CD1c-positive myeloid dendritic cell (primary cell): ENCODE results near the gene SLC9A3.

ENCODE experiments used
- DNase-seq: peaks from one replicate; pipeline ENCODE4 v3.0.0-alpha.2; 2016; ENCODE audit errors: extremely low spot score

The SLC9A3 gene

DNA sequence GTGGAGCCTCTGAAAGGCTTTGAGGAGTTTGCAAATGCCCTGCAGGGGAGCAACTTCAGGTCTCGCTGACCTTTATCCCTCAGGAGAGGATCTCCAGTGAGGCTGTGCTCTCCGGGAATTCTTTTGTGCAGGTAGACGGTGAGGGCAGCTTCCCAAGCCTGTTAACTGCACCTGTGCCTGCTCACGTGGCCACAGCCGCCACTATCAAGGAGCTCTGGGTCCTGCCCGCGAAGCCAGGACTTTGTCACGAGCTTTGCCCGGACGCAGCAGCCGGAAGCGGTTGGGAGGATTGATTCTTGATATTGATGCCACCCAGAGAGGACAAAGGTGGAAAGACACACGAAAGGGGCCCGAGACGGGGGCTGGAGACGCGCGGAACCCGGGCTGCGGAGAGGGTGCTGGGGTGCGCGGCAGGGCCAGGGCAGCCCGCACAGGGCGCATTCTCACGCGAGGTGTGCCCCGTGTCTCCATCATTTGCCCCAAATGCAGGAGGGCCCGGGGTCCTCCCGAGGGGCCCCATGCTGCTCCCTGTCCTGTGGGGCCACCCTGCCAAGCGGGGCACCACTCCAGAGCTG lies 18.2 kb downstream of the SLC9A3 start:
- DNase-seq, result no peak

DNA sequence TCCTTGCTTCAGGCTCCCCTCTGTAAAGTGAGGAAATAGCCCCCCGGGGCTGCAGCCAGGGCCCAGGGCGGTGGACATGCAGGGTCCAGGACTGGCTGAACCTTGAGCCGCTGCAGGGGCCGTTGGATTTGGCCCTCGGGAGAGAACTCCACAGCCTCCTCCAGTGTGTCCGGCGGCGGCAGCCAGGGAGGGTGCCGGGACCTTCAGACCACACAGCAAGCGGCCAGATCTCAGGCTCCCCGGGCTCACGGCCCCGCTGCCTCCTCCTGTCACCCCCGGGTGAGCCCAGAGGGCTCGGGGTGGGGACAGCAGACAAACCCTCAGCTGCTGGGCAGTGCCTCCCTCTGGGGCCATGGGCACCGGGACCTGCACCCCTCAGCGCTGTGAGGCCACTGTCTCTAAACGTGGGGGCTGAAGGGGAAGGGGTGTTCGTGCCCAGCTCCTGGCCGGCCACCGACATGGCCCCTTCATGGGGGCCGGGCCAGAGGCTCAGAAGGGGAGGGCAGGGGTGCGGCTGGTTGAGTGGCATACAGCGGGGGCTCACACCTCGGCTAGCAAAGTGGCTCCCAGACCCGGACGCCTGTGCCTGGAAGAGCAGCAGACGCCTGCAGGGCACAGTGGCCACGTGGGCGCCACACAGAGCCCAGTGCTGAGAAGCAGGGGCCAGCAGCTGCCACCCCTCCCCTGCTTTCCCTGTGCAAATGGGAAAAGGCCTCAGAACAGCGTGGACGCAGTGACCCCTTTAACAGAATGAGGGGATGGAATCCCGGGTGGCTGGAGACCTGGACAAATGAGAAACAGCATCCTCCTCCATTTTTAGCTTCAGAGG lies 19.7 kb downstream of the SLC9A3 start:
- DNase-seq, result no peak

DNA sequence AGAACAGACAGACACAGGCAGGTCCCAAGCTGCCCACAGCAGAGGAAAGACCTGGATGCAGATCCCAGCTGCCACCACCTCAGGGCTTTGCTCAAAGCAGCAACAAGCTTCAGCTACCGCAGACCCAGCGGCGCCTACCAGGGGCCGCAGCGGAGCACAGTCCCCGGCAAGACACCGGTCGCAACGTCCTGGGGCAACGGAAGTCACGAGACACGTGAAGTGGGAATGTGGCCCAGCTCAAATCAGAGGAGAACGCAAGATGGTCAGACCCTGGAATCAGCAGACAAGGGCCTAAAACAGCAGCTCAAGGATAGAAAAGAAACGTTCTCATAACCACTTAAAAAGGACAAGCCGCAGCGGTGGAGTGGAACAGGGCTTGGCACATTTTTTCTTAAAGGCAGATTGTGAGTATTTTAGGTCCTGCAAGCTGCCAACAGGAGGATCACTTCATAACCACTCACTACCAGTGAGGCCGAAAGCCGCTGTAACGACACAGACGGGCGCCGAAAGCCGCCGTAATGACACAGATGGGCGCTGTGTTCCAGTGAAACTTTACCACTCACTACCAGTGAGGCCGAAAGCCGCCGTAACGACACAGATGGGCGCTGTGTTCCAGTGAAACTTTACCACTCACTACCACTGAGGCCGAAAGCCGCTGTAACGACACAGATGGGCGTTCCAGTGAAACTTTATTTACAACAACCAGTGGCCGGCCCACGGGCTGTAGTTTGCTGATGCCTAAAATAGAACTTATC lies 21.7 kb downstream of the SLC9A3 start:
- DNase-seq, result no peak

DNA sequence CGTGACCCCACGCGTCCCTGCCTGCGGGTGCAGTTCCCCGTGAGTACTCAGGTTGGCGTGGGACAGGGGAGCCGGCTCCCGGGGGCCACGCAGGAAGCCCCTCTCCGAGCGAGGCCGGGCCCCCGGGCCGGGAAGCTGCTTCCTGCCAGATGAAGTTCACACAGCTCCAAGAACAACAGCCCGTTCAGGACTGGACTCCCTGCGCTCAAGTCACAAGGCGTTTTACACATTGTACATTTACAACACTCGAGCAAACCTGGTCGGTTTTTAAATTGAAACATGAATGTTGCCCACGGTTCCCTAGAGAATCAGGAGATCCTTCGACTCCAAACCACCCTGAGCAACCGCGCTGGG lies 22.4 kb downstream of the SLC9A3 start:
- DNase-seq, result no peak

DNA sequence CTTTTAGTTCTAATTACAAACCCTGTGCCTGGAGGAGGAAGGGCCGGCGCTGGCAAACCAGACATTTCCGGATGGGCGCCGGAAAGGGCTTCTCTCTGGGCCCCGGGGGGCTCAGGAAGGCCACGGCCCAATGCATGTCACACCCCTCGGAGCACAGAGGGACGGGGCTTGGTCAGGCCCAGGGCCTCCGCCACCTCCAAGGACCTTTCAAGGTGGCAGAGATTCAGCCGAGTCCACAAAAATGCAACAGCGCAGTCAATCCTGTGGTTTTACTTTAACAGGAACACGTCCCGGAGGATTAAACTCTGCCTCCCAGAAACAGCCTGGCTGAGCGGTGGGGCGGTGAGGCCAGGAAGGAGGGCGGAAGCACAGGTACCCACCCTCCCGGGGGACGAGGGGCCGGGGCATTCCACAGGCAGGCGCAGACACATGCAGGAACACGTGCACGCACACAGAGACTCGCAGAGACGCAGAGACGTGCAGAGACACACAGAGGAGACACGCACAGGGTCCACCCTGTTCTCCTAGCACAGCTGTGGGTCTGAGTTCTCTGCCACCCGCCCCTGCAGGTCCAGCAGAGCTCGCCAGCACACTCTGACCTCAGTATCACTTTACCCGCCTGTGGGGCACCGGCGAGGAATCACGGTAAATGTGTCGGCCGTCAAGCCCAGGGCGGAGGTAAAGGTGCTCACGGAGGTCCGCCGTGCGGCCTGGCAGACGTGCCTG lies 23.0 kb downstream of the SLC9A3 start:
- no peak for DNase-seq

DNA sequence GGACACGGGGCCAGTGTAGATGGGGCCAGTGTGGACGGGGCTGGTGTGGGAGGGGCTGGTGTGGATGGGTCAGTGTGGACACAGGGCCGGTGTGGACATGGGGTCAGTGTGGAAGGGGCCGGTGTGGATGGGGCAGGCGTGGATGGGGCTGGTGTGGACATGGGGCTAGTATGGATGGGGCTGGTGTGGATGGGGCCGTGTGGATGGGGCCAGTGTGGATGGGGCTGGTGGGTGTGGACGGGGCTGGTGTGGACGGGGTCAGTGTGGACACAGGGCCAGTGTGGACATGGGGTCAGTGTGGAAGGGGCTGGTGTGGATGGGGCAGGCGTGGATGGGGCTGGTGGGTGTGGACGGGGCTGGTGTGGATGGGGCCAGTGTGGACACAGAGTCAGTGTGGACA lies 23.8 kb downstream of the SLC9A3 start:
- DNase-seq, result no peak

DNA sequence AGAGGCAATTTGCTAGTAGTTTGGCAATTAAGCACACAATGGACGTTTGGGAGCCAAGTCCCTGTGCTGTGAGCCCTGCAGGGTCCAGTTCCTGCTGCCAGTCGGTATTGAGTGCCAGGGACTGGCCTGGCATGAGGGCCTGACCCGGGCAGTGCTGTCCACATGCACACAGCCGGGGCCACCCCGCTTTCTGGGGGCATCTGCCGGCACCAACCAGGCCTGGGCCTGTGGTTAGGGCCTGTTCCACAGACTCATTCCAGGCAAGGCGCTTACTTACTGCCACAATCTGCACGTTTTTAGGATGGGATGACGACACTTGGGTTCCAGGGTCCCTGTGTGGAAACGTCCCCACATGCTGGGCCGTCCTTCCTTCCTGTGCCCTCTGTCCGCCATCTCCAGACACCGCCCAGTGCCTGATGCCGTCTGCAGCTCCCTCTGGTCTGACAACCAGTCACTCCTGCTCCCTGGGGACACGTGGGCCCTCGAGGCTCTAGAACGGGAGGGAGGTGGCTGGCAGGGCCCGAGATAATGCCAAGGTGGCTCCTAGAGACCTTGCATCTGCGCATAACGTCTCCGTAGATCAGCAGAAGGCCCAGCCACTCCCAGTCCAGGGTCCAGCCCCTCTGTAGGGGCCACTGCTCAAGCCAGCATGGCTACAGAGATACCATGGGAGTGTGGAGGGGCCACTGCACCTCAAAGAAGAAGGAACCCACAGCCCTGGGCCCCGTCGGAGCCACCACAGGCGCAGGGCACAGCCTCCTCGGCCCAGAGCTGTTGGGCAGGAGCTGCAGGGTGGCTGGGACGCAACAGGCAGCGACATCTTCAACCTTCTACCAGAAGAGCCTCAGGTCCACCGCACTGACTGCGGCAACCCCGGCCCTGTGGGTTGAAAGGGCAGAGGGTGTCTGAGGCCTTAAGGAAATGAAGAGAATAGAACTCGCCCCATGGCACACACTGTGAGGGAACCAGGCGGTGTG lies 24.7 kb downstream of the SLC9A3 start:
- no peak for DNase-seq

DNA sequence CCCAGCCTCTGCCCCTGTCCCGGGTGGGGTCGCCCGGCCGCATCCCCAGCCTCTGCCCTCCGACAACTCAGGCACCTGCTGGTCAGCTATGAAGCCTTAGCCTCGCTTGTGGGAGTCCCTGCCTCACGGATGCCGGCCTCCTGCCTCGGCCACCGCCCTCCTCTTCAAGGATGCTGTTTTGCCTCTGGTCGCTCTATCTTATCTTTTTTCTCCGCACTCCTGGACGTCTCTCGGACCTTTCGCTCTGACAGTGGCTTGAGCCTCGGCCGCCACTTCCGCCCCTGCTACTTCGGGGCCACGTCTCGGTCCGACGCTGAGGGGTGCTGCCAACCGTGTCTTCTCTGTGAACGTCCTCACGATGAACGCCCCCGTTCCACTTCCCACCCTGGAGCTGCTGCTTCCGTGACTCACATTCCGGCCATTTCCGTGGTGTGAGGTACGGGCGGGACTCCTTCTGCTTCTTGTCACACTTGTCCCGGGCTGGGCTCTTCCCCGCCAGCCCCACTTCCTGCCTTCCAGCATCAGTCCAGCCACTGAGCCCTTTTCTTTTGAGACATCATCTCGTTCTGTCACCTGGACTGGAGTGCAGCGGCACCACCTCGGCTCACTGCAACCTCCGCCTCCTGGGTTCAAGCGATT lies 26.3 kb downstream of the SLC9A3 start:
- no peak for DNase-seq

DNA sequence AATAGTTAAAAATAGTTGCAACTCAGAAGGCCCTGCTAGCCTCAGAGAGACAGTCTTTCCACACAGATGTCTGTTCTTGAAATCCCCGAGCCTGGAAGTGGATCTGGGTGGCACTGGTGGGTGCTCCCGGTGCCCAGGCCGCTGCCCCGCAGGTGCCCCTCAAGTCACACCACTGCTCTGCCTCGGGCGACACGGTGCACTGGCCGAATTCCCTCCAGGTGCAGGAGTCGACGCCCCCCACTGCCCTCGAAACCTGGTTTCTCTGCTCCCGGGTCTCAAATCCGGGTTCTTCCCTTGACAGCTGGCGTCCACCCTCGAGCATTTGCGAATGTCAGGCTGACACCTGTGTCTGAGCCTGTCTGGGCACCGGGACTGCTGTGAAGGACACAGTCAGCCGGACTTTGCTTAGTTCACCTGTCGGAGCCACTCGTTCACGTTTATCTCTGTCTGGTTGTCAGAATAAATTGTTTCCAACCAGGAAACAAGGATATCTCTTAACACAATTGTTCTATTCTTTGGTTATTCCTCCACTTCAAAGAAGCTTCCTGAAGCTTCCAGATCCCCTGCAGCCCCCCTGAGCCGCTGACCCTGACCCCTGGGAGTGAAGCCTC lies 27.1 kb downstream of the SLC9A3 start:
- DNase-seq, result no peak

DNA sequence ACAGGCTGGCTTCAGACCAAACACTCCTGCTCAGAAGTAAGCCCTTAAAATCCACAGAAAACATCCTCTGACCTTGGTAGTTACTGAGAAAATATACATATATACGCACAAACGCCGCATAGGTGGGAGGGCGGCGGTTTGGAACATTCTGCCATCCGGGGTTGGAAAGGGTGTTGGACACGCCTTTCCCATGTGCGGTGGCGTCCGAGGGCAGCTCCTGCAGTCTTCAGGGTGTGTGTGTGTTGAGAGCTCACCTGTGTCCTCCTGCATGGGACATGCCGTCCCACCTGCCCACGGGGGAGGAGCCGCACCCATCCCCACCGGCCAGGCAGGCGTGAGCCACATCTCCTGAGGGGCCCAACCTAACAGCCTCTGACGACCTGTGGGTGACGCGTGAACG lies 28.2 kb downstream of the SLC9A3 start:
- no peak for DNase-seq

DNA sequence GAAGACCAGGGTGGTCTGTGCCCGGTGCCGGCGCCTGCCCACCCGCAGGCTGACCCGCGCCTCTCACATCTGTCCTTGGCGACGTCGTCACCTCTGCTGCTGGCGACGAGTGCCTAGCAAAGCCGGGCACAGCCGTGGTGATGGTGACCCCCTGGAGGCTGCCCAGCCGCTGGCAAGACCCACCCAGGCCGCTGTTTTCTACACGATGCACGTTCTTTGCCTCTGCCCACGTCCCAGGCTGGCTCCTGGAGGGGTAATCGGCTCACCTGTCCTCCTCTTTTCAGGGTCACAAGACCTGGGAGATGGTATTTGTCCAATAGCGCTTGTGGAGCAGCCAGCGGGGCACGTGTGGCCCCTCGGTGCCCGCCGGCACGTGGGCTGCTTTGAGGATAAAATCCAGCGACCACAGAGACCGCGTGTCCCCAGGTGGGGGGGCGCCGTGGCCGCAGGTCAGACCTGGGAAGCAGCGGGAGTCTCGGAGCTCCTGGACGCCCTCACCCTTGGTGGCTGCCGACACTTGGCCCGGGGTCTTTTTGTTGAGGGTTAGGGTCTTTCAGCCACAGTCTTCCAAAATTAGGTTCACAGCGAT lies 29.5 kb downstream of the SLC9A3 start:
- no peak for DNase-seq

DNA sequence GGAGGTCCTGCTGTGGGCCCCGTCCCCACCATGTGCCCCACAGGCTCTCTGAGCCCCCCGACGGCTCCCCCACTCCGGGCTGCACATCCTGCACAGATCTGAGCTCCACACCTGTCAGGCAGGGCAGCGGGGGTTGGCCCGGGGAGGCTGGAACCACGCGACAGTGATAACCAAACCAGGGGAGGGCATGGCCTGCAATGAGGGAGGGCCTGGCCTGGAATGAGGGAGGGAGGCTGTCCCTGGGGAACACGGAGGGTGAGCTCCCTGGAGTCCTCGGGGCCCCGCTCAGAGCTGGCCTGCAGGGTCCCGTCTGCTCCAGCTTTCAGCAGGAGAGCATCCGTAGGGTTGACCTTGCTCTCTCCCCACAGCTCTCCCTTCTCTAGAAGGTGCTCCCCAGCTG lies 30.5 kb downstream of the SLC9A3 start:
- no peak for DNase-seq

DNA sequence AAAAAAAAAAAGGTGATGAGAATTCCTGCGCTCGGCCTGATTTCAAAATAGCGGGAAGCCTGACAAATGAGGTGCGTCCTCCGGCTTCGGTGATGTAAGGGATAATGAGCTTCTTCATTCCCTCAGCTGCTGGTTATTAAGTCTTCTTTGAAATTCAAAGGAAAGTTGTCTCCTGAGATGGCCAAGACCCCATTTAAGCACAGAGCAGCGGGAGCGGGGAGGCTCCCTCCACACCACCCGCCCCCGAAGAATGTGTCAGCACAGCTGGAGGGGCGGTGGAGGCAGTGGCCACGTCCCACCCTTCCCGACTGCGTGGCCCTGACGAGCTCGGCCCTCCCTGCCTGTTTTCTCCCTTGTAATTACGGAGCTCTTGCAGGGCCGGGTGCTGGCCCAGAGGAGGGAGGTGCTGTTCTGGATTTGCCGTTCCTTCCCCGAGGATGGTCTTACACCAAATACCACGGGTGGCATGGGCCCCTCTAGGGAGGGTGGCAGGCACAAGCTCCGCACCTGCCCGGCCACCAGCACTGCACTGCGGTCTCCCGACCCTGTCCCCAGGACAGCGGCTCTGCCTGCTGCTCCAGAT lies 31.0 kb downstream of the SLC9A3 start:
- DNase-seq, result no peak

DNA sequence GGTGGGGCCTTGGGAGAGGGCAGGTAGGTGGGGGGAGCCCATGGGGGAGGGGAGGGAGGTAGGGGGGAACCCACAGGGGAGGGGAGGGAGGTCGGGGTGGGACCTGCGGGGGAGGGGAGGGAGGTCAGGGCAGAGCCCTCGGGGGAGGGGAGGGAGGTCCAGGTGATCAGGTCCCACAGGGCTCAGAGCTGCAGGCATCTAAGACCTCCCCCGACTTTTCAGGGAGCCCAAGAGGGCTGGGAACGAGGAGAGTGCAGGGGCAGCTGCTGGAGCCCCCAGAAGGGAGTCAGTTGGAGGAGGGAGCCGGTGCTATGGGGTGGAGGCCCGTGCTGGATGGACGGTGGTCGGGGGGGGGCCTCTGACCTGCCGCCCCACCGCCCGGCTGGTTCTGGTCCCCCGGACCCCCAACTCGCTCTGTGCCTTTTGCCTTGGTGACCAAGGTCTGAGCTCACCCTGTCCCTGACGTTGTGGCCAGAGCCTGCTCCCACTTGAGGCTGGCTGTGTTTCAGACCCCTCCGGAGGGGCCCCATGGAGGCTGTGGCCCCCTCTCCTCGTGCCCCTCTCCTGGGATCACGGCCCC lies 31.8 kb downstream of the SLC9A3 start:
- no peak for DNase-seq

DNA sequence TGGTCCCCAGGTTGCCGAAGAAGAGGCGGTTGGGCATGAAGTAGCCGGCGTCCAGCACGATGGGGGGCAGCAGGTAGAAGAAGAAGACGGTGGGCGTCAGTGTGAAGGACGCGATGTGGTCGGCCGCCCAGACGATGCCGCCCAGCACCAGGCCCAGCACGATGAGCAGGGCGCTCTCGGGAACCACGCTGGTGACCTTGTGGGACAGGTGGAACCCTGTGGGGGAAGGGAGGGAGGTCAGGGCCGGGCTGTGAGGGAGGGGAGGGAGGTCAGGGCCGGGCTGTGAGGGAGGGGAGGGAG lies 32.4 kb downstream of the SLC9A3 start:
- no peak for DNase-seq

DNA sequence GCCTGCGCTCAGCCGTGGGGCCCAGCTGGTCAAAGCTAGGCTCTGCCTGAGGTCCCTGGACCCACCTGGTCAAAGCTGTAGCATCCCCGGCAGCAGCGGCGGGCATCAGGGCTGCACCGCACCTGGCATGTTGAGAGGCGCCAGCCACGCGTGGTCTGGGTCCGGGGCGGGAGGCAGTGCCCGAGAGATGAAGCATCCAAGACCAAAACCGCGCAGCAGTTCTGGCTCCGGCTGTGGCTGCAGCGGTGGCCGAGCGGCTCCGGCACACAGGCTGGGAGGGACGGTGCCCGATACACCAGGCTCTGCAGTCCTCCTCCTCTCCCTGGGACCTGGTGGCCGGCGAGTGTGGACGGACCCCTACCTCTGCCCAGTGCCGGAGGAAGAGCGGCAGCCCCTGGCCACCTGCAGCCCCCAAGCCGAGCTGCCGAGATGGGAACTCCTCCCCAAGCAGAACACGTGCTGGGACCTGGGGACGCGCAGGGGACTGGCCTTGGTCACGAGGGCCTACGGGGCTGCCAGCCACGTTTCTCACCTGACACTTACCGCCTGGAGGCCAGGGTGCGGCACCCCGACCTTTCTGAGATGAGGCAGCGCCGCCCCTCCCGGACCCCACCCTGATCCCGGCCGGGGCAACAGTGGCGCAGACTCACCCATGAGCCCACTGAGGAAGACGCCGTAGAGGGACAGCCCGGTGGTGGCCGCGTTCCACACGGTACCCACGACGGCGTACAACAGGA lies 33.0 kb downstream of the SLC9A3 start:
- DNase-seq, result no peak

DNA sequence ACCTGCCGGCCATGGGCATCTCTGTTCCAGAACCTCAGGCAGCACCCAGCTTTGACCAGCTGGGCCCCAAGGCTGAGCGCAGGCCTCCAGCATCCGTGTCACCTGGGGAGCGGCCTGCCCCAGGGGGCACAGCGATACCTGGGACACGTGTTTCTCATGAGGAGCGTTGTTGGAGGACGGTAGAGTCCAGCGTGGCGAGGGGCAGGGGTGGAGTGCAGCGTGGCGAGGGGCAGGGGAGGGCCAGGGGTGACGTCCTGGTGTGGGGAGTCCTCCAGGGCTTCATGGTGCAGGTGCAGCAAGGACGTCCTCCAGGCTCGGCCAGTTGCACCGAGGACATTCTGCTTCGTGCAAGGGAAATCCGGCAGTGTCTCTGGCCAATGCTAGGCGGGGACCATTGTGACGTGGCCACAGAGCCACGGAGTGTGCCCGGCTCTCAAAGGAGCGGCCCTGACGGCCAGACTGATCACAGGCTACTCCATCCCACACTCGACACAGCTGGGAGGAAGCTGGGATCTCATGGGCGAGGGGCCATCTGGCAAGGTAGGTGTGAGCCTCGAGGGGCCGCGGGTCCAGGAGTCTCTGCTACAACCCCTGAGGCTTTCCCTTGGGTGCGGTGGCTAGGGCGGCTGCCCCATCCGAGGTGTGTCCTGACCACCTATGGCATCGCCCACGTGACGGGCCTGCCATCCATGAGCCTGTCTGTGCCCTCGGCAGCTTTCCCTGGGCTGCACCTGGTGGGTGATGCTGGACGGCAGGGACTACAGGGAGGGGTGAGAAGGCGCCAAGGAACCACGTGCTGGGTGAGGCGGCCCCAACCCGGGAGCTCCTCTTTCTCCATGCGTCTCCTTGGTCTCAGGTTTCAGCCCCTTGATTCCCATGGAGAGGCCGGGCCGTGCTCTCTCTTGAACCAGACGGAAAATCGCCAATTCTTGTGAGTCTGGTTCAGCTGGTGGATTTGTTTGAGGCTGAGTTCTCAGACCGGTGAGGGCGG lies 33.8 kb downstream of the SLC9A3 start:
- no peak for DNase-seq
